ENCODE measurements around the gene SLC13A2.

DNA sequence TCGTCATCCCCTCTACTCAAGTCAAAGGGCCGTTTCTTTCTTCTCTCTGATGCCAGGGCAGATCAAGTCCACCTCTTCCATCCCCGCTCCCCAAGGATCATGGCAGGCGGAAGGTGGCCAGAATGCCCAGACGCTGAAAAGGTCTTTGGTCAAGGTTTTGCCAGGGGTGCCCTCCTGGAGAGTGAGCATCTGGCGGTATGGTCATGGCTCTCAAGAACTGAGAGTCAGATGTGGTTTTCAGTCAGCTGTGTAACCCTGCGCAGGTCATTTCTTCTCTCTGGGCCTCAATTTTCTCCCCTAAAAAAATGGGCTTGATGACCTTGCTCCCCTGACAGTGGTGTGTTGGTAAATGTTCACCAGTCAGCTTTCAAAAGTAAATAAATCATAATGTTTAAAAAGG, 45.1 kb downstream of the SLC13A2 start:
- TF ChIP-seq, protein P1, sequence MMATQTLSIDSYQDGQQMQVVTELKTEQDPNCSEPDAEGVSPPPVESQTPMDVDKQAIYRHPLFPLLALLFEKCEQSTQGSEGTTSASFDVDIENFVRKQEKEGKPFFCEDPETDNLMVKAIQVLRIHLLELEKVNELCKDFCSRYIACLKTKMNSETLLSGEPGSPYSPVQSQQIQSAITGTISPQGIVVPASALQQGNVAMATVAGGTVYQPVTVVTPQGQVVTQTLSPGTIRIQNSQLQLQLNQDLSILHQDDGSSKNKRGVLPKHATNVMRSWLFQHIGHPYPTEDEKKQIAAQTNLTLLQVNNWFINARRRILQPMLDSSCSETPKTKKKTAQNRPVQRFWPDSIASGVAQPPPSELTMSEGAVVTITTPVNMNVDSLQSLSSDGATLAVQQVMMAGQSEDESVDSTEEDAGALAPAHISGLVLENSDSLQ (IDR thresholded peaks at IDR 0.05) = no peak
- no peak for TF ChIP-seq FOXK2 (IDR thresholded peaks at IDR 0.05)
- TF ChIP-seq BHLHE40 (IDR thresholded peaks at IDR 0.05; ENCODE audit: borderline replicate concordance) = no peak
